A549 (cell line): Measurements from ENCODE around the gene PDSS1. TPM values are rescaled to one million over a fixed set of nuclear protein-coding genes. Genes with fewer than 3 reads are reported as not detected.

Source experiments
- ATAC-seq, 2 experiments: fragments of 200-7000 bp in 1 of 2; fragments of >200 bp in 1 of 2; cut with Nextera tagmentation in 1 of 2; cut with Tn5 transposase in 1 of 2; 3 replicates each; pipeline versions ENCODE4 v1.8.0 to v1.9.1; 2018 to 2020; ENCODE audit warnings: mild to moderate bottlenecking in 1 of 2, moderate library complexity in 1 of 2
- CTCF ChIA-PET: fragments of 300-600 bp; sonication (Branson Sonifier 250); formaldehyde crosslinking; extraction: SDS; loops from one replicate; lab custom pipeline; 2021; ENCODE audit warnings: antibody characterized with exemption, inconsistent platforms; lab: Yijun Ruan, JAX
- POLR2A ChIA-PET: fragments of 350-600 bp; formaldehyde crosslinking; extraction: SDS; loops from one replicate; lab custom pipeline; 2021; ENCODE audit warnings: antibody characterized with exemption, inconsistent platforms; lab: Yijun Ruan, JAX
- DNase-seq, 2 experiments: peaks; one replicate each; pipeline versions ENCODE4 v3.0.0 to v3.0.0-alpha.2; 2011 to 2016; ENCODE audit warnings: low read depth in 1 of 2, low spot score in 1 of 2
- FAIRE-seq: peaks from 2 replicates; lab custom pipeline; 2011; peaks lifted over from hg19 to GRCh38; lab: Jason Lieb, UNC
- H3K27ac ChIP-seq, 2 experiments: fragments of >200 bp; sonication (Bioruptor Twin); formaldehyde crosslinking; 3 replicates each; pipeline ENCODE4 v1.5.1; 2016 to 2017
- H3K4me1 ChIP-seq: fragments of >200 bp; sonication (Bioruptor Twin); formaldehyde crosslinking; 3 replicates; pipeline ENCODE4 v1.6.1; 2016
- H3K4me2 ChIP-seq: fragments of >200 bp; sonication (Bioruptor Twin); formaldehyde crosslinking; 3 replicates; pipeline ENCODE4 v1.6.1; 2016
- H3K4me3 ChIP-seq: fragments of >200 bp; sonication (Bioruptor Twin); formaldehyde crosslinking; 3 replicates; pipeline ENCODE4 v1.5.1; 2016
- H3K9me3 ChIP-seq: fragments of >200 bp; sonication (Bioruptor Twin); formaldehyde crosslinking; 3 replicates; pipeline ENCODE4 v1.6.1; 2016
- ATOH8 ChIP-seq: fragments of 250-450 bp; sonication (Bioruptor Pico); IDR thresholded peaks from 2 replicates; pipeline ENCODE4 v1.5.0; 2020; ENCODE audit warnings: low read depth, mild to moderate bottlenecking, moderate library complexity
- CEBPB ChIP-seq, 2 experiments: fragments of >200 bp in 1 of 2; sonication (Bioruptor Twin) in 1 of 2; formaldehyde crosslinking in 1 of 2; IDR thresholded peaks; 2 replicates each; pipeline ENCODE4 v1.6.1; 2012 to 2016
- CHD2 ChIP-seq: fragments of 150-350 bp; IDR thresholded peaks from 2 replicates; pipeline ENCODE4 v1.6.1; 2014; ENCODE audit warnings: low read length; ENCODE audit not compliant: partially characterized antibody
- CTCF ChIP-seq: fragments of >200 bp; sonication (Bioruptor Twin); formaldehyde crosslinking; IDR thresholded peaks from 3 replicates; pipeline ENCODE4 v1.5.1; 2016
- ESRRA ChIP-seq: fragments of 150-350 bp; IDR thresholded peaks from 2 replicates; pipeline ENCODE4 v1.6.1; 2014; ENCODE audit warnings: mild to moderate bottlenecking, low read length, borderline replicate concordance
- FOSB ChIP-seq: fragments of 250-450 bp; sonication (Bioruptor Pico); IDR thresholded peaks from 2 replicates; pipeline ENCODE4 v1.5.0; 2020; ENCODE audit warnings: mild to moderate bottlenecking, moderate library complexity
- FOSL2 ChIP-seq, 2 experiments: fragments of 450-650 bp in 1 of 2; fragments of >200 bp in 1 of 2; sonication (Bioruptor Twin) in 1 of 2; formaldehyde crosslinking; IDR thresholded peaks; 2 replicates each; pipeline versions ENCODE4 v1.5.0 to v1.6.1; 2016 to 2020; ENCODE audit warnings: mild to moderate bottlenecking in 1 of 2, moderate library complexity in 1 of 2
- FOXS1 ChIP-seq: fragments of 250-450 bp; sonication (Bioruptor Pico); IDR thresholded peaks from 2 replicates; pipeline ENCODE4 v1.5.0; 2020; ENCODE audit warnings: mild to moderate bottlenecking, moderate library complexity
- HOXB5 ChIP-seq: fragments of 250-450 bp; sonication (Bioruptor Pico); IDR thresholded peaks from 2 replicates; pipeline ENCODE4 v1.5.0; 2020; ENCODE audit warnings: mild to moderate bottlenecking, moderate library complexity
- KDM1A ChIP-seq: fragments of 200-600 bp; sonication (generic); IDR thresholded peaks from 2 replicates; pipeline ENCODE4 v1.6.1; 2016; ENCODE audit warnings: low read depth, mild to moderate bottlenecking
- MAFK ChIP-seq: fragments of 450-650 bp; IDR thresholded peaks from 2 replicates; pipeline ENCODE4 v1.6.1; 2014; ENCODE audit not compliant: partially characterized antibody
- MAX ChIP-seq: IDR thresholded peaks from 2 replicates; pipeline ENCODE4 v1.6.1; 2012
- MAZ ChIP-seq: fragments of 150-350 bp; IDR thresholded peaks from 2 replicates; pipeline ENCODE4 v1.6.1; 2014; ENCODE audit warnings: antibody characterized with exemption, low read depth, low read length, borderline replicate concordance
- NFE2L2 ChIP-seq: fragments of 150-350 bp; conservative IDR thresholded peaks from 2 replicates; pipeline ENCODE4 v1.6.1; 2014; ENCODE audit warnings: low read length
- PBX3 ChIP-seq: IDR thresholded peaks from 2 replicates; pipeline ENCODE4 v1.6.1; 2012
- RAD21 ChIP-seq, 2 experiments: fragments of >200 bp in 1 of 2; sonication (Bioruptor Twin) in 1 of 2; formaldehyde crosslinking in 1 of 2; IDR thresholded peaks in 1 of 2; conservative IDR thresholded peaks in 1 of 2; 2 replicates in 1 of 2; 3 replicates in 1 of 2; pipeline ENCODE4 v1.6.1; 2012 to 2018; ENCODE audit warnings: inconsistent platforms in 1 of 2
- SMC3 ChIP-seq: fragments of >200 bp; sonication (Bioruptor Twin); formaldehyde crosslinking; IDR thresholded peaks from 3 replicates; pipeline ENCODE4 v1.6.1; 2018; ENCODE audit warnings: inconsistent platforms
- SREBF2 ChIP-seq: fragments of 450-650 bp; IDR thresholded peaks from 2 replicates; pipeline ENCODE4 v1.6.1; 2014; ENCODE audit warnings: mild to moderate bottlenecking, moderate library complexity
- USF2 ChIP-seq: fragments of 450-650 bp; IDR thresholded peaks from 2 replicates; pipeline ENCODE4 v1.6.1; 2014; ENCODE audit warnings: antibody characterized with exemption
- WGBS: methylation state at CpG from one replicate; pipeline ENCODE4 v1.1.6; 2017; ENCODE audit errors: missing lambda C conversion rate; 5-methylcytosine and 5-hydroxymethylcytosine counted together
- polyA plus RNA-seq, 4 experiments: library from polyadenylated mRNA; depleted of rRNA in 3 of 4; stranded (reverse); fragments of >200 nt; fragmentation: RNase III in 1 of 4; extraction: RNeasy Plus Mini Kit Qiagen cat#74134 plus additional on column Dnase treatment in 1 of 4; gene quantifications; 2 replicates in 3 of 4; 3 replicates in 1 of 4; pipeline ENCODE4 v1.2.3, GENCODE V29; 2011 to 2017

PDSS1 gene
- polyA plus RNA-seq, 2 of the 4 experiments (the other 2 are of a cell fraction), result 14.9 to 24.8 TPM

GRCh38 chr10:26746061-26746460 is 48.6 kb downstream of the PDSS1 start:
- peak; percentile 7 for FAIRE-seq
- no peak for DNase-seq
- Histone ChIP-seq H3K4me2 (no peak overlapping the region), H3K9me3 (no peaks in the 10 kb centered on the region), H3K4me3 (no peak overlapping the region), H3K27ac (no peak overlapping the region), H3K4me1 (no peaks in the 10 kb centered on the region)
- ATAC-seq, result no peak
- POLR2A ChIA-PET, result no interaction called here
- TF ChIP-seq PBX3 (no peak), CEBPB (IDR thresholded peaks at IDR 0.05) (no peak), SREBF2 (no peak), FOSB (CRISPR knock-in tag) (no peak), CHD2 (no peak), ATOH8 (CRISPR knock-in tag) (no peak), MAZ (no peak), HOXB5 (CRISPR knock-in tag) (no peak)
- CTCF ChIA-PET, result interaction anchor here (1.0 to 1.2 kb wide), 2 partner anchors 20 to 136 kb away, joined by 3 to 4 read pairs; no protein-coding TSS in a partner anchor
- 86% methylated on average over 5 of the region's 5 CpGs for WGBS

GRCh38 chr10:26755443-26755903 is 58.0 kb downstream of the PDSS1 start:
- DNase-seq (peak in 1 of 2 experiments; percentile 35), ATAC-seq (no peak; a peak in 1 of 6 replicates), FAIRE-seq (peak; percentile 46)
- Histone ChIP-seq H3K27ac (peak overlapping the region in 1 of 2 experiments; percentile 64; a peak in 2 of 6 replicates), H3K4me2 (peak overlapping the region; percentile 41), H3K9me3 (no peaks in the 10 kb centered on the region), H3K4me3 (no peak overlapping the region), H3K4me1 (peaks cover 8% of the 10 kb centered on the region)
- 56% methylated on average over 4 of the region's 4 CpGs for WGBS
- TF ChIP-seq MAFK (peak; percentile 88), ESRRA (no peak), PBX3 (no peak), MAZ (no peak), FOXS1 (no peak), SMC3 (no peak), NFE2L2 (peak; percentile 19; the same call in 1 of the 2 replicates), FOSL2 (IDR thresholded peaks at IDR 0.05) (no peak), FOSL2 (CRISPR knock-in tag; IDR thresholded peaks at IDR 0.05) (peak; percentile 88), RAD21 (conservative IDR thresholded peaks at IDR 0.05 in 1 of 2, IDR thresholded peaks at IDR 0.05 in 1 of 2) (no peak), CTCF (no peak), FOSB (CRISPR knock-in tag) (no peak), USF2 (no peak), MAX (no peak), KDM1A (no peak)
- ChIA-PET CTCF (interaction anchor here (1.0 to 3.1 kb wide), 2 partner anchors 17 to 29 kb away, joined by 3 to 12 read pairs; no protein-coding TSS in a partner anchor), POLR2A (no interaction called here)
